Measurements from ENCODE around the gene PLXNB1.
A peak's percentile ranks its signal among the peaks of the same experiment; 100 is the strongest.

Gene PLXNB1

GRCh38 chr3:48473617-48473952 is 43.7 kb upstream of the PLXNB1 start:
- TF ChIP-seq CTCF (IDR thresholded peaks at IDR 0.05; ENCODE audit: low read depth, low read length), result no peak
- no peak overlapping the region for H3K4me3 ChIP-seq (replicated peaks in 1 of 2; ENCODE audit: low read depth in 2 of 2, low read length in 2 of 2)
- no peak for DNase-seq (ENCODE audit: low read depth in 2 of 2)

GRCh38 chr3:48472923-48473616 is 43.2 kb upstream of the PLXNB1 start:
- TF ChIP-seq CTCF (IDR thresholded peaks at IDR 0.05; ENCODE audit: low read depth, low read length), result peak; percentile 35
- peak overlapping the region; percentile 70 to 87 for H3K4me3 ChIP-seq (replicated peaks in 1 of 2; ENCODE audit: low read depth in 2 of 2, low read length in 2 of 2)
- DNase-seq (ENCODE audit: low read depth in 2 of 2), result peak; percentile 94 to 95

- H3K4me3 ChIP-seq (replicated peaks in 1 of 2; ENCODE audit: low read depth in 2 of 2, low read length in 2 of 2), result peak overlapping the region; percentile 70 to 87
- TF ChIP-seq CTCF (IDR thresholded peaks at IDR 0.05; ENCODE audit: low read depth, low read length), result no peak
- no peak for DNase-seq (ENCODE audit: low read depth in 2 of 2)
Measured at GRCh38 chr3:48472673-48472922, 42.7 kb upstream of the PLXNB1 start.

- no peak overlapping the region for H3K4me3 ChIP-seq (replicated peaks in 1 of 2; ENCODE audit: low read depth in 2 of 2, low read length in 2 of 2)
- no peak for TF ChIP-seq CTCF (IDR thresholded peaks at IDR 0.05; ENCODE audit: low read depth, low read length)
- no peak for DNase-seq (ENCODE audit: low read depth in 2 of 2)
Measured at GRCh38 chr3:48470286-48470685, 40.4 kb upstream of the PLXNB1 start.

- H3K4me3 ChIP-seq (replicated peaks in 1 of 2; ENCODE audit: low read depth in 2 of 2, low read length in 2 of 2), result no peak overlapping the region
- TF ChIP-seq CTCF (IDR thresholded peaks at IDR 0.05; ENCODE audit: low read depth, low read length), result no peak
- no peak for DNase-seq (ENCODE audit: low read depth in 2 of 2)
Measured at GRCh38 chr3:48469046-48469915, 39.4 kb upstream of the PLXNB1 start.

- DNase-seq (ENCODE audit: low read depth in 2 of 2), result no peak
- TF ChIP-seq CTCF (IDR thresholded peaks at IDR 0.05; ENCODE audit: low read depth, low read length), result no peak
- H3K4me3 ChIP-seq (replicated peaks in 1 of 2; ENCODE audit: low read depth in 2 of 2, low read length in 2 of 2), result no peak overlapping the region
Measured at GRCh38 chr3:48468329-48468731, 38.4 kb upstream of the PLXNB1 start.
